OCI-LY7 (cell line): Measurements from ENCODE around the gene RAB37. TPM values are rescaled to one million over a fixed set of nuclear protein-coding genes. Genes with fewer than 3 reads are reported as not detected.

Experiments used
- BruUV-seq: library from RNA; stranded (reverse); fragments of 400-500 nt; replicated peaks from 2 replicates; lab custom pipeline; 2021; lab: Mats Ljungman, UMichigan
- CTCF ChIA-PET: fragments of 300-600 bp; sonication (Branson Sonifier 250); formaldehyde crosslinking; loops from one replicate; lab custom pipeline; 2022; ENCODE audit warnings: antibody characterized with exemption; ENCODE audit not compliant: unreplicated experiment; lab: Charles Lee
- POLR2A ChIA-PET: fragments of 300-600 bp; sonication (Branson Sonifier 250); formaldehyde crosslinking; loops from one replicate; lab custom pipeline; 2022; ENCODE audit warnings: antibody characterized with exemption; lab: Charles Lee
- DNase-seq: peaks from one replicate; pipeline ENCODE4 v3.0.0-alpha.2; 2015; ENCODE audit warnings: low spot score
- H2AFZ ChIP-seq: fragments of 200-600 bp; sonication (generic), shearing (Covaris generic); 2 replicates; pipeline ENCODE4 v1.6.1; 2014; ENCODE audit warnings: mild to moderate bottlenecking, antibody characterized with exemption, low read length, moderate library complexity
- H3K27ac ChIP-seq: fragments of 200-600 bp; sonication (generic); 2 replicates; pipeline ENCODE4 v1.5.1; 2014; ENCODE audit warnings: mixed run types, low read depth, mild to moderate bottlenecking, moderate library complexity, low read length, inconsistent platforms; ENCODE audit not compliant: poor library complexity, severe bottlenecking
- H3K36me3 ChIP-seq: fragments of 200-600 bp; sonication (generic); 2 replicates; pipeline ENCODE4 v1.6.1; 2014; ENCODE audit warnings: mild to moderate bottlenecking, antibody characterized with exemption, low read length, moderate library complexity, mixed read lengths; ENCODE audit not compliant: insufficient read depth
- H3K4me1 ChIP-seq: fragments of 200-600 bp; sonication (generic); 2 replicates; pipeline ENCODE4 v1.5.1; 2014; ENCODE audit warnings: mild to moderate bottlenecking, low read length; ENCODE audit not compliant: insufficient read depth, poor library complexity, severe bottlenecking
- H3K4me2 ChIP-seq: fragments of 200-600 bp; sonication (generic); 2 replicates; pipeline ENCODE4 v1.6.1; 2014; ENCODE audit warnings: mild to moderate bottlenecking, low read length
- H3K4me3 ChIP-seq: fragments of 200-600 bp; sonication (generic); 2 replicates; pipeline ENCODE4 v1.5.1; 2014; ENCODE audit warnings: mild to moderate bottlenecking, low read depth, low read length; ENCODE audit not compliant: poor library complexity, severe bottlenecking
- H3K79me2 ChIP-seq: fragments of 200-600 bp; sonication (generic); 2 replicates; pipeline ENCODE4 v1.6.1; 2016; ENCODE audit warnings: low read depth, mild to moderate bottlenecking, low read length, moderate library complexity, mixed read lengths; ENCODE audit not compliant: insufficient read depth
- H3K9me2 ChIP-seq: fragments of 200-600 bp; sonication (generic); 2 replicates; pipeline ENCODE4 v1.6.1; 2016; ENCODE audit warnings: mild to moderate bottlenecking, low read length, mixed read lengths; ENCODE audit not compliant: insufficient read depth
- H3K9me3 ChIP-seq: fragments of 200-600 bp; sonication (generic); 2 replicates; pipeline ENCODE4 v1.6.1; 2014; ENCODE audit warnings: mild to moderate bottlenecking, mixed run types, low read length, mixed read lengths
- H4K20me1 ChIP-seq: fragments of 200-600 bp; sonication (generic); 2 replicates; pipeline ENCODE4 v1.6.1; 2014; ENCODE audit warnings: mild to moderate bottlenecking, antibody characterized with exemption, low read length, moderate library complexity, mixed read lengths; ENCODE audit not compliant: insufficient read depth
- CTCF ChIP-seq: fragments of 200-600 bp; sonication (generic); conservative IDR thresholded peaks from 2 replicates; pipeline ENCODE4 v1.5.1; 2014; ENCODE audit warnings: mild to moderate bottlenecking, antibody characterized with exemption, low read length, moderate library complexity, mixed read lengths
- EZH2phosphoT487 ChIP-seq: fragments of 200-600 bp; sonication (generic); IDR thresholded peaks from 2 replicates; pipeline ENCODE4 v1.6.1; 2018; ENCODE audit warnings: low read depth, borderline replicate concordance, mild to moderate bottlenecking, mixed run types, antibody characterized with exemption, low read length, moderate library complexity, mixed read lengths
- intact Hi-C: fragments of 100-400 bp; cut with micrococcal nuclease; formaldehyde crosslinking; loops from one replicate; pipeline ENCODE4 v1.10.0; 2022; ENCODE audit not compliant: unreplicated experiment
- total RNA-seq, 2 experiments: library from RNA; depleted of rRNA in 1 of 2; stranded (reverse); fragments of >200 nt in 1 of 2; shearing (Covaris generic) in 1 of 2; gene quantifications; 2 replicates each; pipeline ENCODE4 v1.2.3, GENCODE V29; 2014 to 2022

Gene RAB37
- total RNA-seq, 2 experiments from 2014 or later = 6.3 to 12.7 TPM

- Histone ChIP-seq H3K9me2 (no peaks in the 10 kb centered on the region), H3K4me1 (peaks cover 29% of the 10 kb centered on the region), H3K36me3 (peaks cover 27% of the 10 kb centered on the region), H3K4me3 (peak overlapping the region; percentile 86), H3K9me3 (no peaks in the 10 kb centered on the region), H2AFZ (no peak overlapping the region), H3K4me2 (peak overlapping the region; percentile 87), H3K27ac (no peak overlapping the region), H4K20me1 (peaks cover 11% of the 10 kb centered on the region; the same call in 1 of the 2 replicates), H3K79me2 (peaks cover 26% of the 10 kb centered on the region; the same call in 1 of the 2 replicates)
- ChIA-PET CTCF (interaction anchor here (1.6 kb wide), 1 partner anchor 26 kb away, joined by 6 read pairs; the partner anchor contains the start of gene NAT9), POLR2A (interaction anchor here (0.7 to 2.1 kb wide), 6 partner anchors 8 to 123 kb away, joined by 3 to 8 read pairs (median 4); partner anchors contain the start of gene FDXR)
- intact Hi-C loops = no loop called here
- BruUV-seq = no TSS peak
- TF ChIP-seq EZH2phosphoT487 (no peak), CTCF (no peak)
- no peak for DNase-seq
Measured at GRCh38 chr17:74750039-74750326, 12.9 kb downstream of the RAB37 start.

GRCh38 chr17:74750327-74751069, 13.4 kb downstream of the RAB37 start:
- Histone ChIP-seq H4K20me1 (peaks cover 11% of the 10 kb centered on the region; the same call in 1 of the 2 replicates), H3K9me3 (no peaks in the 10 kb centered on the region), H2AFZ (no peak overlapping the region), H3K4me2 (peak overlapping the region; percentile 87), H3K36me3 (peaks cover 27% of the 10 kb centered on the region), H3K9me2 (no peaks in the 10 kb centered on the region), H3K79me2 (peaks cover 26% of the 10 kb centered on the region; the same call in 1 of the 2 replicates), H3K4me3 (peak overlapping the region; percentile 86), H3K4me1 (peaks cover 29% of the 10 kb centered on the region), H3K27ac (no peak overlapping the region)
- ChIA-PET CTCF (interaction anchor here (1.6 kb wide), 1 partner anchor 25 kb away, joined by 6 read pairs; the partner anchor contains the start of gene NAT9), POLR2A (interaction anchor here (0.6 to 2.1 kb wide), 7 partner anchors 8 to 93 kb away, joined by 3 to 8 read pairs (median 4); no protein-coding TSS in a partner anchor)
- no peak for DNase-seq
- TF ChIP-seq CTCF (no peak), EZH2phosphoT487 (no peak)
- intact Hi-C loops = no loop called here
- BruUV-seq = no TSS peak

GRCh38 chr17:74752415-74752814, 15.4 kb downstream of the RAB37 start:
- Histone ChIP-seq H3K36me3 (peaks cover 27% of the 10 kb centered on the region), H3K79me2 (peaks cover 31% of the 10 kb centered on the region; the same call in 1 of the 2 replicates), H3K4me1 (peaks cover 24% of the 10 kb centered on the region), H3K9me3 (no peaks in the 10 kb centered on the region), H4K20me1 (peaks cover 20% of the 10 kb centered on the region; the same call in 1 of the 2 replicates), H3K4me3 (no peak overlapping the region), H3K27ac (no peak overlapping the region), H3K9me2 (no peaks in the 10 kb centered on the region), H3K4me2 (no peak overlapping the region), H2AFZ (no peak overlapping the region)
- no TSS peak for BruUV-seq
- no peak for TF ChIP-seq CTCF
- TF ChIP-seq EZH2phosphoT487 = no peak
- intact Hi-C loops = no loop called here
- POLR2A ChIA-PET = no interaction called here
- CTCF ChIA-PET = interaction anchor here (0.6 kb wide), 1 partner anchor 65 kb away, joined by 3 read pairs; no protein-coding TSS in a partner anchor
- DNase-seq = no peak
